HepG2 (cell line): Measurements from ENCODE around the gene STPG4. TPM values are rescaled to one million over a fixed set of nuclear protein-coding genes. Genes with fewer than 3 reads are reported as not detected.

ENCODE experiments used
- FOXA3 ChIP-seq: IDR thresholded peaks from 2 replicates; pipeline ENCODE4 v1.6.1; 2016; ENCODE audit warnings: missing genetic modification reagents, missing compliant biosample characterization
- KLF6 ChIP-seq: IDR thresholded peaks from 2 replicates; pipeline ENCODE4 v1.8.0; 2016; ENCODE audit warnings: missing biosample characterization, missing genetic modification reagents
- NFATC3 ChIP-seq: sonication (generic); formaldehyde crosslinking; IDR thresholded peaks from 2 replicates; pipeline ENCODE4 v1.5.1; 2020; ENCODE audit warnings: mild to moderate bottlenecking, missing genetic modification reagents
- SIX1 ChIP-seq: sonication (generic); formaldehyde crosslinking; IDR thresholded peaks from 2 replicates; pipeline ENCODE4 v1.4.0; 2020; ENCODE audit warnings: missing genetic modification reagents, borderline replicate concordance
- SMARCC2 ChIP-seq: fragments of 450-650 bp; IDR thresholded peaks from 2 replicates; pipeline ENCODE4 v1.6.1; 2017; ENCODE audit warnings: antibody characterized with exemption, mild to moderate bottlenecking
- SOX6 ChIP-seq, 2 experiments: fragments of 450-650 bp in 1 of 2; sonication (generic) in 1 of 2; formaldehyde crosslinking in 1 of 2; IDR thresholded peaks; 2 replicates each; pipeline versions ENCODE4 v1.4.0 to v1.6.1; 2017 to 2020; ENCODE audit warnings: antibody characterized with exemption in 1 of 2, mild to moderate bottlenecking in 1 of 2, missing genetic modification reagents in 1 of 2
- SUZ12 ChIP-seq: fragments of 150-350 bp; IDR thresholded peaks from 2 replicates; pipeline ENCODE4 v1.6.1; 2014; ENCODE audit warnings: low read depth, low read length
- TEAD3 ChIP-seq: optimal IDR thresholded peaks from 2 replicates; pipeline ENCODE3; 2016; ENCODE audit warnings: borderline replicate concordance
- ZKSCAN1 ChIP-seq: fragments of 150-350 bp; IDR thresholded peaks from 2 replicates; pipeline ENCODE4 v1.6.1; 2014; ENCODE audit warnings: low read length
- ZNF138 ChIP-seq: sonication (generic); formaldehyde crosslinking; IDR thresholded peaks from 2 replicates; pipeline ENCODE4 v1.5.0; 2020; ENCODE audit warnings: mild to moderate bottlenecking, low read depth, missing genetic modification reagents
- ZNF225 ChIP-seq: sonication (generic); formaldehyde crosslinking; IDR thresholded peaks from 2 replicates; pipeline ENCODE4 v1.4.0; 2020; ENCODE audit warnings: mild to moderate bottlenecking, missing genetic modification reagents
- ZNF629 ChIP-seq: sonication (generic); formaldehyde crosslinking; conservative IDR thresholded peaks from 2 replicates; pipeline ENCODE4 v1.5.0; 2020; ENCODE audit warnings: missing genetic modification reagents
- ZNF652 ChIP-seq: IDR thresholded peaks from 2 replicates; pipeline ENCODE4 v1.6.1; 2016; ENCODE audit warnings: low read depth, borderline replicate concordance
- ZSCAN21 ChIP-seq: sonication (generic); formaldehyde crosslinking; IDR thresholded peaks from 2 replicates; pipeline ENCODE4 v1.8.0; 2022; ENCODE audit warnings: mild to moderate bottlenecking, missing genetic modification reagents, moderate library complexity, borderline replicate concordance
- polyA plus RNA-seq, 8 experiments: library from polyadenylated mRNA; depleted of rRNA in 3 of 8; stranded (reverse) in 7 of 8; unstranded in 1 of 8; fragments of >200 nt; fragmentation: Illumina TruSeq in 4 of 8; extraction: Trizol in 4 of 8; gene quantifications; 2 replicates each; pipeline versions ENCODE4 v1.2.1 to v1.2.3, GENCODE V29; 2011 to 2016; ENCODE audit warnings: low read depth in 4 of 8, missing spikeins in 1 of 8, mixed read lengths in 1 of 8; ENCODE audit not compliant: insufficient read depth in 1 of 8
- total RNA-seq, 5 experiments: library from RNA; depleted of rRNA; stranded (reverse); fragments of >200 nt; fragmentation: Illumina TruSeq; extraction: Trizol; gene quantifications; 2 replicates each; pipeline ENCODE4 v1.2.3, GENCODE V29; 2016; ENCODE audit warnings: low read depth in 1 of 5
- TF ChIP-seq, protein P1 (sequence below): sonication (generic); formaldehyde crosslinking; IDR thresholded peaks from 2 replicates; pipeline ENCODE4 v1.5.0; 2020; ENCODE audit warnings: missing genetic modification reagents
- TF ChIP-seq, protein P2 (sequence below): IDR thresholded peaks from 2 replicates; pipeline ENCODE4 v1.6.1; 2016; ENCODE audit warnings: low read depth, borderline replicate concordance
- TF ChIP-seq, protein P3 (sequence below): IDR thresholded peaks from 2 replicates; pipeline ENCODE4 v1.6.1; 2018; ENCODE audit warnings: missing genetic modification reagents
- TF ChIP-seq, protein P4 (sequence below): sonication (generic); formaldehyde crosslinking; IDR thresholded peaks from 2 replicates; pipeline ENCODE4 v1.5.1; 2020; ENCODE audit warnings: mild to moderate bottlenecking, missing genetic modification reagents, borderline replicate concordance
- TF ChIP-seq, protein P5 (sequence below): sonication (generic); formaldehyde crosslinking; IDR thresholded peaks from 2 replicates; pipeline ENCODE4 v1.4.0; 2020; ENCODE audit warnings: missing genetic modification reagents
- TF ChIP-seq, protein P6 (sequence below): IDR thresholded peaks from 2 replicates; pipeline ENCODE4 v1.6.1; 2016; ENCODE audit warnings: control low read depth

The STPG4 gene
- total and polyA plus RNA-seq, 2 of the 13 experiments (the other 11 are each of a cell fraction or from before 2014, with no cell fraction given), result 0.11 to 0.15 TPM

DNA sequence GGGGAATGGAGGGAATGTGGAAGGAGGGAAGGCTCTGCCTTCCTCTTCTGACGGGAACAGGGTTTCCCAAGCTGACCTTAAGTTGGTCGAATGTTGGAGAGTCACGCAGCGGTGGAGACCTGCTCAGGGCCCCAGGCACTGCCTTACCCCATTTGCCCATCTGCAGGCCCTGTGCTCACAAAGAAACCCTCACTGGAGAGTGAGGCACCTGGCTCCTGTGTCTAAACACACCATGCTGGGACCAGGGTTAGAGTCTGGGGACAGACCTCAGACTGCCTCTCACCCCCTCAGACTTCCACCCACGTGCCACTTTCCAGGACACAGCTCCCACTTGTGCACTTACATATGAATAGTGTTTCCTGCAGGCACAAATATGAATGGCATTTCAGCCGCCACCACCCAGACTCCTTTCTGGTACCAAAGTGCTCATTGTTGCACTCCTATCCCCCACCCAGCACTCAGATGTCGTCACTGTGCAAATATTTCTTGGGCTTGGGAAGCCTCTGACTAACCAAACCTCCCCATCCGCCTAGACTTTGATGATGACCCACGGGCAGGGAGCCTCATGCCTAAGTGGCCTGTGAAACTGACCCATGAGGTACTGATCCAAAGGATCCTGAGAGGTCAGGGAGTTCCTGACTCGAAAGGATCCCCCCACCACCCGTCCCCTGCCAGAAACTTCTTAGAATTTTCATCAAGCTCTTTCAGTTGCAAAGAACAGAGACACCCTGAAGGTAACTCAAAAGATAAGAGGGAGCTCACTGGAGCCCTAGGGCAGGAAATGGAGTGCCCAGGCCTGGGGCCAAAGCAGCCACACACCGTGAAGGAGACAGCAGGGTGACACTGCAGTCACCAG lies 78.3 kb downstream of the STPG4 start (continued):
- TF ChIP-seq SOX6 (IDR thresholded peaks at IDR 0.05) (no peak), SOX6 (CRISPR knock-in tag; IDR thresholded peaks at IDR 0.05) (peak; percentile 97), ZSCAN21 (CRISPR knock-in tag) (peak; percentile 87; the same call in 1 of the 2 replicates), ZKSCAN1 (no peak), ZNF629 (peak; percentile 37), KLF6 (CRISPR knock-in tag) (peak; percentile 81), ZNF652 (CRISPR knock-in tag) (peak; percentile 35; the same call in 1 of the 2 replicates), ZNF225 (CRISPR knock-in tag) (peak; percentile 67; the same call in 1 of the 2 replicates), SIX1 (CRISPR knock-in tag) (peak; percentile 66; the same call in 1 of the 2 replicates), NFATC3 (CRISPR knock-in tag) (no peak), FOXA3 (CRISPR knock-in tag) (peak; percentile 93), SUZ12 (no peak), ZNF138 (CRISPR knock-in tag) (no peak), SMARCC2 (no peak), TEAD3 (CRISPR knock-in tag) (peak; percentile 99)
- TF ChIP-seq, protein P1, sequence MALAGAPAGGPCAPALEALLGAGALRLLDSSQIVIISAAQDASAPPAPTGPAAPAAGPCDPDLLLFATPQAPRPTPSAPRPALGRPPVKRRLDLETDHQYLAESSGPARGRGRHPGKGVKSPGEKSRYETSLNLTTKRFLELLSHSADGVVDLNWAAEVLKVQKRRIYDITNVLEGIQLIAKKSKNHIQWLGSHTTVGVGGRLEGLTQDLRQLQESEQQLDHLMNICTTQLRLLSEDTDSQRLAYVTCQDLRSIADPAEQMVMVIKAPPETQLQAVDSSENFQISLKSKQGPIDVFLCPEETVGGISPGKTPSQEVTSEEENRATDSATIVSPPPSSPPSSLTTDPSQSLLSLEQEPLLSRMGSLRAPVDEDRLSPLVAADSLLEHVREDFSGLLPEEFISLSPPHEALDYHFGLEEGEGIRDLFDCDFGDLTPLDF (CRISPR knock-in tag), result no peak
- TF ChIP-seq, protein P2, sequence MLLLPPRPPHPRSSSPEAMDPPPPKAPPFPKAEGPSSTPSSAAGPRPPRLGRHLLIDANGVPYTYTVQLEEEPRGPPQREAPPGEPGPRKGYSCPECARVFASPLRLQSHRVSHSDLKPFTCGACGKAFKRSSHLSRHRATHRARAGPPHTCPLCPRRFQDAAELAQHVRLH (CRISPR knock-in tag), result peak; percentile 57; the same call in 1 of the 2 replicates
- TF ChIP-seq, protein P3, sequence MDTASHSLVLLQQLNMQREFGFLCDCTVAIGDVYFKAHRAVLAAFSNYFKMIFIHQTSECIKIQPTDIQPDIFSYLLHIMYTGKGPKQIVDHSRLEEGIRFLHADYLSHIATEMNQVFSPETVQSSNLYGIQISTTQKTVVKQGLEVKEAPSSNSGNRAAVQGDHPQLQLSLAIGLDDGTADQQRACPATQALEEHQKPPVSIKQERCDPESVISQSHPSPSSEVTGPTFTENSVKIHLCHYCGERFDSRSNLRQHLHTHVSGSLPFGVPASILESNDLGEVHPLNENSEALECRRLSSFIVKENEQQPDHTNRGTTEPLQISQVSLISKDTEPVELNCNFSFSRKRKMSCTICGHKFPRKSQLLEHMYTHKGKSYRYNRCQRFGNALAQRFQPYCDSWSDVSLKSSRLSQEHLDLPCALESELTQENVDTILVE, result peak; percentile 61; the same call in 1 of the 2 replicates
- TF ChIP-seq, protein P4, sequence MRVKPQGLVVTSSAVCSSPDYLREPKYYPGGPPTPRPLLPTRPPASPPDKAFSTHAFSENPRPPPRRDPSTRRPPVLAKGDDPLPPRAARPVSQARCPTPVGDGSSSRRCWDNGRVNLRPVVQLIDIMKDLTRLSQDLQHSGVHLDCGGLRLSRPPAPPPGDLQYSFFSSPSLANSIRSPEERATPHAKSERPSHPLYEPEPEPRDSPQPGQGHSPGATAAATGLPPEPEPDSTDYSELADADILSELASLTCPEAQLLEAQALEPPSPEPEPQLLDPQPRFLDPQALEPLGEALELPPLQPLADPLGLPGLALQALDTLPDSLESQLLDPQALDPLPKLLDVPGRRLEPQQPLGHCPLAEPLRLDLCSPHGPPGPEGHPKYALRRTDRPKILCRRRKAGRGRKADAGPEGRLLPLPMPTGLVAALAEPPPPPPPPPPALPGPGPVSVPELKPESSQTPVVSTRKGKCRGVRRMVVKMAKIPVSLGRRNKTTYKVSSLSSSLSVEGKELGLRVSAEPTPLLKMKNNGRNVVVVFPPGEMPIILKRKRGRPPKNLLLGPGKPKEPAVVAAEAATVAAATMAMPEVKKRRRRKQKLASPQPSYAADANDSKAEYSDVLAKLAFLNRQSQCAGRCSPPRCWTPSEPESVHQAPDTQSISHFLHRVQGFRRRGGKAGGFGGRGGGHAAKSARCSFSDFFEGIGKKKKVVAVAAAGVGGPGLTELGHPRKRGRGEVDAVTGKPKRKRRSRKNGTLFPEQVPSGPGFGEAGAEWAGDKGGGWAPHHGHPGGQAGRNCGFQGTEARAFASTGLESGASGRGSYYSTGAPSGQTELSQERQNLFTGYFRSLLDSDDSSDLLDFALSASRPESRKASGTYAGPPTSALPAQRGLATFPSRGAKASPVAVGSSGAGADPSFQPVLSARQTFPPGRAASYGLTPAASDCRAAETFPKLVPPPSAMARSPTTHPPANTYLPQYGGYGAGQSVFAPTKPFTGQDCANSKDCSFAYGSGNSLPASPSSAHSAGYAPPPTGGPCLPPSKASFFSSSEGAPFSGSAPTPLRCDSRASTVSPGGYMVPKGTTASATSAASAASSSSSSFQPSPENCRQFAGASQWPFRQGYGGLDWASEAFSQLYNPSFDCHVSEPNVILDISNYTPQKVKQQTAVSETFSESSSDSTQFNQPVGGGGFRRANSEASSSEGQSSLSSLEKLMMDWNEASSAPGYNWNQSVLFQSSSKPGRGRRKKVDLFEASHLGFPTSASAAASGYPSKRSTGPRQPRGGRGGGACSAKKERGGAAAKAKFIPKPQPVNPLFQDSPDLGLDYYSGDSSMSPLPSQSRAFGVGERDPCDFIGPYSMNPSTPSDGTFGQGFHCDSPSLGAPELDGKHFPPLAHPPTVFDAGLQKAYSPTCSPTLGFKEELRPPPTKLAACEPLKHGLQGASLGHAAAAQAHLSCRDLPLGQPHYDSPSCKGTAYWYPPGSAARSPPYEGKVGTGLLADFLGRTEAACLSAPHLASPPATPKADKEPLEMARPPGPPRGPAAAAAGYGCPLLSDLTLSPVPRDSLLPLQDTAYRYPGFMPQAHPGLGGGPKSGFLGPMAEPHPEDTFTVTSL (CRISPR knock-in tag), result peak; percentile 93
- TF ChIP-seq, protein P5, sequence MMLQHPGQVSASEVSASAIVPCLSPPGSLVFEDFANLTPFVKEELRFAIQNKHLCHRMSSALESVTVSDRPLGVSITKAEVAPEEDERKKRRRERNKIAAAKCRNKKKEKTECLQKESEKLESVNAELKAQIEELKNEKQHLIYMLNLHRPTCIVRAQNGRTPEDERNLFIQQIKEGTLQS (CRISPR knock-in tag), result peak; percentile 97
- TF ChIP-seq, protein P6, sequence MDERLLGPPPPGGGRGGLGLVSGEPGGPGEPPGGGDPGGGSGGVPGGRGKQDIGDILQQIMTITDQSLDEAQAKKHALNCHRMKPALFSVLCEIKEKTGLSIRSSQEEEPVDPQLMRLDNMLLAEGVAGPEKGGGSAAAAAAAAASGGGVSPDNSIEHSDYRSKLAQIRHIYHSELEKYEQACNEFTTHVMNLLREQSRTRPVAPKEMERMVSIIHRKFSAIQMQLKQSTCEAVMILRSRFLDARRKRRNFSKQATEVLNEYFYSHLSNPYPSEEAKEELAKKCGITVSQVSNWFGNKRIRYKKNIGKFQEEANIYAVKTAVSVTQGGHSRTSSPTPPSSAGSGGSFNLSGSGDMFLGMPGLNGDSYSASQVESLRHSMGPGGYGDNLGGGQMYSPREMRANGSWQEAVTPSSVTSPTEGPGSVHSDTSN, result peak; percentile 41; the same call in 1 of the 2 replicates
